Type B pancreatic cell (in vitro differentiated cells): ENCODE results near the gene ARSA. TPM values are rescaled to one million over a fixed set of nuclear protein-coding genes. Genes with fewer than 3 reads are reported as not detected.

Experiments used
- DNase-seq: peaks from one replicate; pipeline ENCODE4 v3.0.0; 2021; ENCODE audit warnings: mixed read lengths; ENCODE audit not compliant: unreplicated experiment; ENCODE audit errors: extremely low spot score
- H3K27ac Mint-ChIP-seq: 2 replicates; pipeline ENCODE4 v1.8.0; 2021; ENCODE audit warnings: mild to moderate bottlenecking, mixed read lengths
- H3K27me3 Mint-ChIP-seq: 2 replicates; pipeline ENCODE4 v1.8.0; 2021; ENCODE audit warnings: mixed read lengths
- H3K36me3 Mint-ChIP-seq: 2 replicates; pipeline ENCODE4 v1.8.0; 2021; ENCODE audit warnings: mixed read lengths
- H3K4me1 Mint-ChIP-seq: one replicate; pipeline ENCODE4 v1.8.0; 2021; ENCODE audit warnings: mixed read lengths; ENCODE audit not compliant: unreplicated experiment
- H3K4me3 Mint-ChIP-seq: 2 replicates; pipeline ENCODE4 v1.8.0; 2021; ENCODE audit warnings: mild to moderate bottlenecking, mixed read lengths
- H3K9me3 Mint-ChIP-seq: 2 replicates; pipeline ENCODE4 v1.8.0; 2021; ENCODE audit warnings: mixed read lengths
- total RNA-seq: library from RNA; stranded (reverse); gene quantifications from 2 replicates; pipeline ENCODE4 v1.2.1, GENCODE V29; 2021; ENCODE audit warnings: low replicate concordance
- TF ChIP-seq, protein P1 (sequence below): fragments of 200-600 bp; sonication (generic); conservative IDR thresholded peaks from 2 replicates; pipeline ENCODE4 v1.5.0; 2021; ENCODE audit warnings: antibody characterized with exemption, mild to moderate bottlenecking

ARSA gene
- total RNA-seq, 1 donor from 2014 or later = 32.1 TPM

- peak; percentile 70 for DNase-seq
- TF ChIP-seq, protein P1, sequence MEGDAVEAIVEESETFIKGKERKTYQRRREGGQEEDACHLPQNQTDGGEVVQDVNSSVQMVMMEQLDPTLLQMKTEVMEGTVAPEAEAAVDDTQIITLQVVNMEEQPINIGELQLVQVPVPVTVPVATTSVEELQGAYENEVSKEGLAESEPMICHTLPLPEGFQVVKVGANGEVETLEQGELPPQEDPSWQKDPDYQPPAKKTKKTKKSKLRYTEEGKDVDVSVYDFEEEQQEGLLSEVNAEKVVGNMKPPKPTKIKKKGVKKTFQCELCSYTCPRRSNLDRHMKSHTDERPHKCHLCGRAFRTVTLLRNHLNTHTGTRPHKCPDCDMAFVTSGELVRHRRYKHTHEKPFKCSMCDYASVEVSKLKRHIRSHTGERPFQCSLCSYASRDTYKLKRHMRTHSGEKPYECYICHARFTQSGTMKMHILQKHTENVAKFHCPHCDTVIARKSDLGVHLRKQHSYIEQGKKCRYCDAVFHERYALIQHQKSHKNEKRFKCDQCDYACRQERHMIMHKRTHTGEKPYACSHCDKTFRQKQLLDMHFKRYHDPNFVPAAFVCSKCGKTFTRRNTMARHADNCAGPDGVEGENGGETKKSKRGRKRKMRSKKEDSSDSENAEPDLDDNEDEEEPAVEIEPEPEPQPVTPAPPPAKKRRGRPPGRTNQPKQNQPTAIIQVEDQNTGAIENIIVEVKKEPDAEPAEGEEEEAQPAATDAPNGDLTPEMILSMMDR = no peak
- H3K27ac Mint-ChIP-seq = no peak overlapping the region
- no peaks in the 10 kb centered on the region for H3K36me3 Mint-ChIP-seq
- H3K9me3 Mint-ChIP-seq = no peaks in the 10 kb centered on the region
- H3K4me3 Mint-ChIP-seq = peak overlapping the region; percentile 44
- H3K27me3 Mint-ChIP-seq = no peaks in the 10 kb centered on the region
- H3K4me1 Mint-ChIP-seq = peaks cover 39% of the 10 kb centered on the region
These were observed 2.8 kb downstream of the ARSA start for GRCh38 chr22:50625131-50625567.

DNA sequence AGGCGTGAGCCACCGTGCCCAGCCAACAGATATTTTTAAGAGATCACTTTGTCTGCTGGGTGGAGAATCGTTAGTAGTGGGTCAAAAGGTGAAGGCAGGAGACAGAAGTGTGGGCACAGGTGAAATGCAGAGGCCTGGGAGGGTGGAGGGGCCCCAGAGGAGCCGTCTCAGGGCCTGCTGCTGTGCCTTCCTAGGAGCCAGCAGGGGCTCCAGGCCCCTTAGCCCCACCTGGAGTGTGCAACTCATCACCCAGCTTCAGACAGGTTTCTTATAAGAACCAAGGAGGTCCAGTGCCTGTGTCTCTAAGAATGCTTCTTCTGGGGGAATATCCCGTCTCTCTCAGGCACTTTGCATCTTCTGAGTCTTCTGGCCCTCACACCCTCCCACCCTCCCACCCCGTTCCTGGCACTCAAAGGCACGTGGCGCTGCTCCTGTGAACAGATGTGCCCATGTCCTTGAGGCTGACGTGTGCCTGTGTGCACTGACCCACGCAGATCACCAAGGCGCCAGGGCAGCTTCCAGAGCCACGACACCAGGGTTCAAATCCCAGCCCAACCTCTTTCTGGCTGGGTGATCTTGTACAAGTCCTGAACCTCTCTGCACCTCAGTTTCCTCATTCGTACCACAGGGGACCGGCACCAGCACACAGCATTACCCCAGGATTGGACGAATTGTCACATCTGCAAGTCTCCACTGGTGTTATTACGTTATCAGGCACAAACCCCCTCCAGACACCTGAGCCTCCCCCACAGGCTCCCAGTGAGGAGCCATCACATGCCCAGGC is 3.4 kb downstream of the ARSA start:
- Mint-ChIP-seq H3K9me3 (no peaks in the 10 kb centered on the region), H3K4me3 (no peak overlapping the region), H3K27me3 (no peaks in the 10 kb centered on the region), H3K36me3 (no peaks in the 10 kb centered on the region), H3K27ac (no peak overlapping the region), H3K4me1 (peaks cover 33% of the 10 kb centered on the region)
- TF ChIP-seq, protein P1 = no peak
- DNase-seq = no peak

- Mint-ChIP-seq H3K9me3 (no peaks in the 10 kb centered on the region), H3K36me3 (no peaks in the 10 kb centered on the region), H3K4me1 (peaks cover 23% of the 10 kb centered on the region), H3K27me3 (peaks cover 3% of the 10 kb centered on the region), H3K27ac (no peak overlapping the region), H3K4me3 (no peak overlapping the region)
- TF ChIP-seq, protein P1 = no peak
- no peak for DNase-seq
These were observed 5.1 kb downstream of the ARSA start for GRCh38 chr22:50622723-50623327.

DNA sequence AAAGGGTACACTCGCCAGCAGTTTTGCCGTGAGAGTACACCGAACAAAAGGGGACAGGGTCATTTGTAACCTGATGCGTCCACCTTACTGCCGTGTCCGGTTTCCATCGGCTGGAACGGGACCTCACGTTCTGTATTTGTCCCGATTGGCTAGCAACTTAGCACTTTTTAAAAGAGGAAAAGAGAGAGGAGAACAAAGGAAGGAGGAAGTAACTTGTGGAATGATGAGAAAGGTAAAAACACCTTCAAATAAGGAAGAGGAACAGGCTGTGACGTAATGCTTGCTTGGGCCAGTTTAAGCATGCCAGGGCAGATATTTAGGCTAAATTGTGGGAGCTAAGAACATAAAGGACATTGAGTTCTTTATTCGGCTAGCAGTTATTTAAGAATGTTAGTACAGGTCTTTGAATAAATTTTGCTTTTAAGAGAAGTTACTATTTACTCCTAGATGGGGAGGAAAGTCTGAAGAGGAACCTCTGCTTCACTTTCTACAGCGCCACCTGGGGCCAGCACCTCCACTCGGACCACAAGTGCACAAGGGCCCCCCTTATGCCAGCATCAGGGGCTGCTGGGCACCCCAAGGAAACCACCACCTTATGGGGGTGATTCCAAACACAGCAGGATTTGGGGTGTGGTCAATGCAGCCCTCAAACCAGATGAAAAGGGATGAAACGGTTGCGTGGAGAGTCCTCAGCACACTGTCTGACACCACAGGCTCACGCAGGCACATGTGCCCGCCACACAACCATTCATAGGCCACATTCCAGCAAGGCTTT is 5.8 kb downstream of the ARSA start:
- peak overlapping the region; percentile 70 for H3K4me3 Mint-ChIP-seq
- H3K4me1 Mint-ChIP-seq = peaks cover 23% of the 10 kb centered on the region
- peak overlapping the region; percentile 48 for H3K27ac Mint-ChIP-seq
- H3K36me3 Mint-ChIP-seq = no peaks in the 10 kb centered on the region
- TF ChIP-seq, protein P1 = no peak
- DNase-seq = no peak
- peaks cover 6% of the 10 kb centered on the region for H3K27me3 Mint-ChIP-seq
- H3K9me3 Mint-ChIP-seq = no peaks in the 10 kb centered on the region

GRCh38 chr22:50621356-50621880 is 6.5 kb downstream of the ARSA start:
- TF ChIP-seq, protein P1 = no peak
- H3K4me3 Mint-ChIP-seq = peak overlapping the region; percentile 72
- no peak for DNase-seq
- no peaks in the 10 kb centered on the region for H3K9me3 Mint-ChIP-seq
- no peaks in the 10 kb centered on the region for H3K36me3 Mint-ChIP-seq
- H3K27ac Mint-ChIP-seq = peak overlapping the region; percentile 48
- H3K27me3 Mint-ChIP-seq = peaks cover 6% of the 10 kb centered on the region
- H3K4me1 Mint-ChIP-seq = peaks cover 20% of the 10 kb centered on the region
